Stimulated activated CD8-positive, alpha-beta memory T cell treated with anti-CD3 and anti-CD28 coated beads, Interleukin-7, amount 100 ng/mL, for 48 hours (primary cell): ENCODE measurements around the gene PRLR.
"Not testable (repeated sequence)": the region's sequence is repeated elsewhere in the genome, so short reads cannot be mapped to it uniquely, and the experiment has no call there.

Experiments
- DNase-seq, 2 donors: peaks; one replicate each; pipeline ENCODE4 v3.0.0-alpha.2; 2020; ENCODE audit warnings: low read depth in 1 of 2; ENCODE audit errors: extremely low read depth in 1 of 2

Gene PRLR

DNA sequence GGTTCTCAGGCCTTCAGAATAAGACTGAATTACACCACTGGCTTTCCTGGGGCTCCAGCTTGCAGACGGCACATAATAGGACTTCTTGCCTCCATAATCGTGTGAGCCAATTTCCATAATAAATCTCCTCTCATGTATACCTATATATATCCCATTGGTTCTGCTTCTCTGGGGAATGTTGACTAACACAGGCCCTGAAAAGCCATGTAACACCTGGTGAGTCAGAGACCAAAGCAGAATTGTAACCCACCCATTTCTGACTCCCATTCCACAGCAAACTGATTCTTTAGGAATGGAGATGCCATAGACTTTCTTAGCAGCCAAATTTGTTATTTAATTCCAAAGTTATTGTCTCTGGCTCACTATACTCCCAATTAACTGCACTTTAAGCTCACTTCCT lies 97.1 kb downstream of the PRLR start:
- no peak for DNase-seq

DNA sequence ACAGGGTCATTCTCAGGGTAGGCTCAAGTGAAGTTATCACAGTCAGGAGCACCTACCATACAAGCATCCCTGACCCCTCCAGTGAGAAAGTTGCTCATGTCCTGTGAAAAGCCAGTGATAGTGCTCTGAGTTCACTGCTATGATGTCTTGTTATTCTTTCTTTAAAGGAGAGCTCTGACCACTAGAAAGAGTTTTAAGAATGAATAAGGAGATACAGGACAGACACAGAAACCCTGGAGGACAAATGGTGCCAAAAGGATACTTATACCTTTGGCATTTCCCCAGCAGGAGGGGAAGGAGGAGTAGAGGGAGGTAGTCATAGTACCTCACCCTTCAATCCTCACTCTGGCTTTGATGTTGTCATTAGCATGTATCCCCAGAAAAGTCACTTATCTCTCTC lies 98.6 kb downstream of the PRLR start:
- no peak for DNase-seq

GRCh38 chr5:35129921-35130485 lies 100.3 kb downstream of the PRLR start:
- peak; percentile 10 to 67 for DNase-seq

GRCh38 chr5:35129276-35129675 lies 101.0 kb downstream of the PRLR start:
- no peak for DNase-seq

DNA sequence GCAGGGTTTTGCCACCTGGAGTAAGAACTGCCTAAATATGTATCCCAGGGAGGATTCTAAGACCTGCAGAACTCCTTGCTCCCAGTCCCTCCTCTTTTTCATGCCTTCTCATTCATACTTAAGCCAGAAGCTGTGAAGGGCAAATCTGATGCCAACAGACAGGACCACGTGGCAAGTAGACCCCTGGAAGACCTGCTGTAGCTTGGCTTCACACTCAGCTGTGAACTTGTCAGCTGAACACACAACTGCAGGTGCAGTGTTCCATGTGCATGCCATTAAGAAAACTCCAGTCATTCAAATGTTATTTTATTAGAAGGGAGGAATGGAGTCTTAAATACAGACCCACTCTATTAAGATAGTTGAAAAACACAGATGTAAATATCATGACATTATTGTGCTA lies 103.3 kb downstream of the PRLR start:
- DNase-seq: no peak

DNA sequence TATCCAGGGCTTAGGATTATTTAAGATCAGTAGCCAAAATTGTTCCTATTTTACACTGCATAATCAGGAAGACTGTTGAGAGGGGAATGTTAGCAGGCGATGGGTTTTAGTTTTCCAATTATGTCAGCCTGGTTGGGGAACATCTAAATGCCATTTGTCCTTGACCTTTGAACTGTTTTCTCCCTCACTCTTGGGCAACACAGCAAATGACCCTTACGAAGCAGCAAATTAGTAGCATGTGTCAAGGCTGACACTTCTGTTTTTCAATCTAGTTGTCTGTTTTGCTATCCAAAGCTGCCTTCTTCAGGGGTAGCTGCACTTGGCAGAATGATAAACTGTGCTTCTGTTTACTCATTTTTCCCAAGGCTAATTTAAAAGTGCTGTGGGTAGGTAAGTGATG lies 104.5 kb downstream of the PRLR start:
- no peak for DNase-seq

DNA sequence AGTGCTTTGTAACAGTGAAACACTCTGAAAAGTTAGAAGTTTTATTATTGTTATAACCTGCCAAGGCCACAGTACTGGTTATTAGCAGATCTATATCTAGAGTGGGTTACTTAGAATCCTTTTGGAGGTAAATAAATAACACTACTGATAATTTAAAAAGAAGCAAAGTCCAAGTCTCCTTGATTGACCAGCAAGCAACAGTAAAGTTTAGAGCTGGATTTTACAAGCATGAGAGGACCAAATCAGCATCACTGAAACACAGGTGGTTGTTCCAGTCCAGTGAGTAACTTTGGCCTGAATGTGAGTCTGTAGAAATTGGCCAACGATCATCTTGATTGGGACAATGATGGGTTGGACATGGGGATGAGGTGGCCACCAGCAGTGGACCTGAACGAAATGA lies 105.4 kb downstream of the PRLR start:
- DNase-seq: no peak

DNA sequence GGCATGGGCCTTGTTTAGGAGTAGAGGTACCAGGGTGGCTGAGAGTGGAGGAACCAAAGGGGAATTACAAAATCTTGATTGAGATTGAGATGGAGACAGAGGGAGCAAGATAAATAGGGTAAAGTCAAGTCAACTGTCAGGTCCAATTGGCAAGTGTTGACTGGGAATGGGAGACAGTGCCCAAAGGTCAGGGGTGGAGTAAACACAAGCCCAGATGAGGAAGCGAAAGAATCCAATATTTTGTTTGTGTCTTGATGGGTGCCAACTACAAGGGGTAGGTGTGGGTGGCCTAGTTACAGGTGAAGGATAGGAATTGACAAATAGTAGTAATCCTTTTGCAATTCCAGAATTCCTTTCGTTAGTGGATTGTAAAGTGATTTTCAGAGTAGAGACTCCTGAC lies 107.5 kb downstream of the PRLR start:
- no peak for DNase-seq

- no peak for DNase-seq
Observed at GRCh38 chr5:35120715-35121114, 109.6 kb downstream of the PRLR start.

- DNase-seq: no peak
Observed at GRCh38 chr5:35117967-35118366, 112.3 kb downstream of the PRLR start.

GRCh38 chr5:35115920-35116319 lies 114.4 kb downstream of the PRLR start:
- no peak for DNase-seq

- no peak for DNase-seq
Observed at GRCh38 chr5:35114698-35115097, 115.6 kb downstream of the PRLR start.

DNA sequence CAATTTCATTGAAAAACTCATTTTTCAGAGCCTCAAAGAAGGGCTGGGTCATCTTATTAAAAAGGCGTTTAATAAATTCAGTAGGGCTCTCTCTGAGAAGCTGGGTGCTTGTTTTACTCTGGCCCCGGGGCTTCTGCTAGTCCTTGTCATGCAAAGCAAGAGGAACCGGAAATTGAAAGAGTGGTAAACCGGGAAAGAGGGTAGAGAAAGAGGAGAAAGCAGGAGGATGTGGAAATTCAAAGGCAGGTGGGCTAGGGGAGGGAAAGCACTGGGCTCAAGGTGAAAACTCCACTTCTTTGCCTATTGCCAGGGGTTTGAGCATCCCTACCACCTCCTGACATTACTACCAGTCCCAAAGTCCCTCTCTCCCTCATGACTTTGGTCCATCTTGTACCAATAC lies 118.0 kb downstream of the PRLR start:
- DNase-seq: no peak

DNA sequence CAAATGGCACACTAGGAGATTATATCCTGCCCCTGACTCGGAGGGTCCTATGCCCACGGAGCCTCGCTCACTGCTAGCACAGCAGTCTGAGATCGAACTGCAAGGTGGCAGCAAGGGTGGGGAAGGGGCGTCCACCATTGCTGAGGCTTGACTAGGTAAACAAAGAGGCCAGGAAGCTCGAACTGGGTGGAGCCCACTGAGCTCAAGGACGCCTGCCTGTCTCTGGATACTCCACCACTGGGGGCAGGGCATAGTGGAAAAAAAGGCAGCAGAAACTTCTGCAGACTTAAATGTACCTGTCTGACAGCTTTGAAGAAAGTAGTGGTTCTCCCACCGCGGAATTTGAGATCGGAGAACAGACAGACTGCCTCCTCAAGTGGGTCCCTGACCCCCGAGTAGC lies 125.7 kb downstream of the PRLR start:
- not testable (repeated sequence) for DNase-seq

DNA sequence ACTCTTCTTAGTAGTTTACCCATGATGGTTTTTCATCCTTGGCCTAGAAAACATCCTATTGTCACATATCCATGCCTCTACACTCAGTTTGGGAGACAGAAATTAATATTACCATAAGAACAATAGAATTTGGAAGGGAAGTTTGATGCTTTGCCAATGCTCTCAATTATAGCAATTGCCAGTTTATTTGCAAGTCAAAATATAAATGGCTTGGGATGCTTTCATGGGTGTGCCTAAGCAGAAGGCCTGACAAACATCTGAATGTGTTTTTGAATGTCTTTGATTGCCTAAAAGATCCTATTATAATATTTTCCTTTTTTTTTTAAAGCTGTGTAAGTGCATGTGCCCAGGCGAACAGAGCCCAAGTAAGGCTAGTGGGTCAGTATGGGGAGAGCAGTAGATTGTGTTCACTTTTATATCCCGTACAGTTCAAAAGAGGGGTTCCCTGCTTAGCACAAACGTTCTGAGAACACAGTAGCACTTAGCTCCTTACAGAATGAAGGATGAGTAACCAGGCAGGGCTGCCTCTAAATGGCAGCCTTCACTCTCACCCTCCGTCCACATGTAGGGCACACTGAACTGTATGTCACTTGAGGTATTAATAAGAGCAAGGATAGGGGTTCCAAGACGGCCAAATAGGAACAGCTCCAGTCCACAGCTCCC lies 126.5 kb downstream of the PRLR start:
- no peak for DNase-seq

DNA sequence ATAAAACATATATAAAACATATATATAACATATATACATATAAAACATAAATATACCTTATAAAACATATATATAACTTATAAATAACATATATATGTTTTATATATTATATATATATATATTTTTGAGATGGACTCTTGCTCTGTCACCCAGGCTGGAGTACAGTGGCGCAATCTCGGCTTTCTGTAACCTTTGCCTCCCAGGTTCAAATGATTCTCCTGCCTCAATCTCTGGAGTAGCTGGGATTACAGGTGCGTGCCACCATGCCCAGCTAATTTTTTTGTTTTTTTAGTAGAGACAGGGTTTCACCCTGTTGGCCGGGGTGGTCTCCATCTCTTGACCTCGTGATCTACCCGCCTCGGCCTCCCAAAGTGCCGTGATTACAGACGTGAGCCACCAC lies 128.6 kb downstream of the PRLR start:
- not testable (repeated sequence) for DNase-seq

- DNase-seq: no peak
Observed at GRCh38 chr5:35101016-35101415, 129.3 kb downstream of the PRLR start.

DNA sequence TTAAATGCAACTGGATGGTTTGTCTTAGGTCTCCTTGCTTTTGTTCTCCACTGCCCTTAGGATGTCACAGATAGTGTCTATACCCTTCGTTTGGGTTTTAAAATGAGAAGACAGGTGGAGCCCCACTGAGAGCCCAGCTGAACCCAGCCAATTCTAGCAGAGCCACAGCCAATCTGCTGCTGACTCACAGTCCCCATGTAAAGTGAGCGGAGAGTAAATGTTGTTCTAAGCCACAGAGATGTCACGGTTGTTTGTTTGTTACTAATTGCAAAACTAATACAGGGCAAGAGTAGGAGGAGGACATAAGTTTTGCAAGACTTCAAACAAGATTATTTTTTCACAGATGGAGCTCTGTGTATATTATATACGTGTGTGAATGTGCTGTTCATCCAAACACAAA lies 132.1 kb downstream of the PRLR start:
- no peak for DNase-seq

DNA sequence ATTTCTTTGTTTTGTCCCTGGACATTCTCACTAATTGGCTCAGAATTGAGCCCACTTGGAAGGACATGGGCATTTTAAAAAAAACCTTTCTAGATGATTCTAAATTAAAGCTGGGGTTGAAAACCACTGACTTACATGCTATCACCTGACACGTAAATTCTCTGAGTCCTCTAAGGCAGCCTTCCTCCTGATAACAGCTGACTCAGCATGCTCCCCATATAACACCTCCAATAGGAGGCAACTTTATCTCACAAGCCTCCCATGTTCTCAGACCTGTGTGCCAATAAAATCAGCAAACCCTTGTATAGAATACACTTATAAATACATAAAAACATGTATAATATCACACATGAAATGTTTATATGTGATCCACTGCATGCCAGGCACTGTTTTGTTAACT lies 133.4 kb downstream of the PRLR start:
- no peak for DNase-seq

GRCh38 chr5:35096216-35096615 lies 134.1 kb downstream of the PRLR start:
- DNase-seq: no peak

- no peak for DNase-seq
Observed at GRCh38 chr5:35095366-35095765, 134.9 kb downstream of the PRLR start.

GRCh38 chr5:35094948-35095347 lies 135.3 kb downstream of the PRLR start:
- no peak for DNase-seq

GRCh38 chr5:35092703-35093102 lies 137.6 kb downstream of the PRLR start:
- no peak for DNase-seq
